Activated CD4-positive, CD25-positive, alpha-beta regulatory T cell treated with anti-CD3 and anti-CD28 coated beads, Interleukin-2, amount 50 U/mL, for 24 hours (primary cell): ENCODE data around the gene SLC8A1.

Source experiments
- ATAC-seq, 2 donors: fragments of 150-1000 bp; cut with Tn5 transposase; one replicate each; pipeline ENCODE4 v1.10.0; 2021; ENCODE audit warnings: mild to moderate bottlenecking in 1 of 2, moderate library complexity in 1 of 2

The SLC8A1 gene

DNA sequence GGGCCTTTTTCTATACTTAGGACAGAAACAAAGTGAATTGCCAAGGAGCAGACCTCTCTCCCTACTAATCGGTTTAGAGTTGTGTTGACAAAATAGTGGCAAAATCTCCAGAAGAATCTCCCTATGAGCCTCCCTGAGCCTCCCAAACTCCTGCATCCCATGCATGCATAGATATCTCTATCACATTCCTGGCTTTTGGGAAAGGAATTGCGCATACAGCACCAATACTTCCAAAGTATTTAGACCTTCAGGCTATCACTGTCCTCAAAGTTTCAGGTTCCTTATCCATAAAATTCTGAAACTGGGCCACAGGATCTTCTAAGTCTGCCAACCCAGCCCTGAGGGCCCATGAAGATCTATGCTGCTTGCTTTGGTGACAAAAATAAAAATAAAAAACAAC lies 152.1 kb downstream of the SLC8A1 start:
- ATAC-seq, result no peak

DNA sequence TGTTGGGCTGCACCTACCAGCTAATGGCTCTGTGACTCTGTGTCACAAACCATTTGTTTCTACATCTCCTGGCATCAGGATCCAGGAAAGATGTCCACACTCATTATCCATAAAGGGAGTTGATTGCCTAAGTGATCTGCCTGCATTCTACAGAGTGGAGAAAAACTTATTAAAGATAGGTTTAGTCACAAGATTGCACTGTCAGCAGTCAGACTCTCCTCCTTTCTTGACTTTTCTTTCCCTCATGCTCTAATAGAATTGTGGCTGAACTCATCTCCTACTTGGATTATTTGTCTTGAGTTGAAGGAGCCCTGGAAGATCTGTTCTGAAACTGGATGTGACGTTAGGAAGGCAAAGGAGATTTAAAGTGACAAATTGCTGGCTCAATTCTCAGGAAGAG lies 152.7 kb downstream of the SLC8A1 start:
- no peak for ATAC-seq

DNA sequence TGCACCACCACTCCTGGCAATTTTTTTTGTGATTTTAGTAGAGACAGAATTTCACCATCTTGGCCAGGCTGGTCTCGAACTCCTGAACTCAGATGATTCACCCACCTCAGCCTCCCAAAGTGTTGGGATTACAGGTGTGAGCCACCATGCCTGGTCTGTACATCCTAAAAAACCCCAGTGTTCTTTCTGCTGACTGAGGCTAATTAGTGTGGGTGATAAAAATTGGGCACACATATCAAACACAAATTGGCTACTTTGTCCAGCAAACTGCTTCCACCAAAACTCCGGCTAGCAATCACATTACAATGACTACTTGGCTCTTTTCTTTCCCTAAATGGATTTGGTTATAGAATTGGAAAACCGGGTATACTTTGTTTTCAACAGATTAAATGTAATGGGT lies 153.9 kb downstream of the SLC8A1 start:
- no peak for ATAC-seq

DNA sequence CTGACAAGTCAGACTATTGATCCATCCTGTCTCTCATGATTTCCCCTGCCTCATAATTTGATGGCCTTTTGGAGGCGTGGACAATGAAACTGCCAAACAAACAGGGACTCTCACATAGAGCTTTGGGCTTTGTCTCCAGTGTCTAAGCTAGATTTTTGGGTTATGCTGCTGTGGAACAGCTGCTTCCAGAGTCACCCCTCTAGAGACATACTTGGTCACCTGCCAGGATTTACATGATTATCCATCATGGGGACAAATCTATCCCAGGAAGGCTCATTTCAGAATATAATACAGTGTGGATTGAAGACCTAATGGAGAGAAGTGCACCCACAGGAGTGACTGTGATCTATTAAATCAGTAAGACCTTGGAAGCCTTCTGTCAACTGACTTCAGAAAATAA lies 159.6 kb downstream of the SLC8A1 start:
- ATAC-seq, result no peak

DNA sequence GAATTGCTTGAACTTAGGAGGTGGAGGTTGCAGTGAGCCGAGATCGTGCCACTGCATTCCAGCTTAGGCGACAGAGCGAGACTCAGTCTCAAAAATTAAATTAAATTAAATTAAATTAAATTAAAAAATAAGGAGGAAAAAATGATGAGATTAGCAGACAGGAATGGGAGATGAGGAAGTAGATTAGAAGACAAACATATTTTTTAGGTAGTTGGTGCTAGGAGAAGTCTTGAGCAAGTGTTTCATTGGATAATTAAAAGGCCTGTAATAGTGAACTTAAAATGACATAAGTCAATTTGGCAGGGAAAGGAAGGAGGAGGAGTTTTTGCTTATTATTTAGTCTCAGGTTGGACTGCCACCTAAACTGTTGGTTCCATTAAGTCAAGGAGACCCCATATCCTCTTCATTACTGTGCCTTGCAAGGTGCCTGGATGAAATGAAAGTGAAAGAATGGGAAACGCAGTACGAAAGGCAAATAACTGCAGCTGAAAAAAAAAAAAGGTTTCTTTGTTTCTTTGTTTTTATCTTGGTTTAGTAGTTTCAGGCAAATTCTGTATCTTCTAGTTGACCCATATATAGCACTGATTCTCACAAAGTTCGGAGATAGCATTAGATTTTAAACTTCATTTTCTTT lies 162.0 kb downstream of the SLC8A1 start:
- ATAC-seq, result no peak

DNA sequence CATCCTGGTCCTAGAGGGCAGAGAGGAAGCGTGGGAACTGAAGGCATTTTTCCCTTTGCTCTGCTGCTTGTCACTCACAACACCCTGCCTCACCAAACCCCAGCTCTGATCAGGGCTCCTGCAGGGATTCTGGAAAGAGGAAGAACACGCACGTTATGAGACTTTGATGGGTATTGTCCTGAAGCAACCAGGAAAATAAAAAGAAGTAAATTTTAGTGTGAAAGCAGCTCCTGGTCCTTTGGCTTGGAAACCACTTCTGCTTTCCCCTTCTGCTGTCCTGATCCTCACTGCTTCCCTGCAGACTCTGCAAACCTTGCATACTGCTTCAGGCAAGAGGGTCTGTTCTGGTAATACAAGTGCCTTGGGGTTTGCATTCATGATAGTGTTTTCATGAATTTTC lies 164.1 kb downstream of the SLC8A1 start:
- ATAC-seq, result no peak

DNA sequence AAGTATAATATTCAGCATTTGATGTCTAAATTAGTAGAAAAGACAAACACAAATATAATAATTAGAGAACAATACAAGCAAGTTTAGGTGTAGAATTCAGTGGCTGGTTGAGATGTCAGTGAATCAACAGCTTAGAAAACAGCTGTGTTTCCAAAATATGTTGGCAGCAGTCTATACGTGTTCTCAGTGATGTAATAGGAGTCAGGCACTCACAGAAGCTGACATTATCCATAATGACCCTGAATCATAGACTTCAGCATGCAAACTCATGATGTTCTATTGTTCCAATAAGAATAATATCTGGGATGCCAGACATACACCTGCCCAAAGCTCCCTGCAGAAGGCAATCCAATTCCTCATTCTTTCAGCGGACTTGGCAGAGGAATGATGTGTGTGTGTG lies 164.7 kb downstream of the SLC8A1 start:
- ATAC-seq, result no peak

DNA sequence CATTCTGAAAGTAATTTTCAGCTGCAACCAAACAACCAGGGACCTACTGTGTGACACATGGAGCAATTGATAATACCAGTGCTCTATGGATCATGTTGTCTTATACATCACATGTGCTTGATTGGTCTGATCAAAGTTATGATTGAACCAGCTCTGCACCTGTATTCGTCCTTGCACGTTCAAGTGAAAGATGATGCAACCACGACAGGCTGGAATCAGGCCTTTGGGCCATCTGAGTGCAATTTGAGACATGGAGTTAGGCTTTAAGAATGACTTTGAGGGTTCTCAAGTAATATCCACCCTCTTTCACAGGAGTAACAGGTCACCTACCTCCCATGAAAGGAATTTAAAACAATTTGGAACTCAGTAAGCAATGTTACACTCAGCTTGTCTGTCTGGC lies 165.2 kb downstream of the SLC8A1 start:
- no peak for ATAC-seq

DNA sequence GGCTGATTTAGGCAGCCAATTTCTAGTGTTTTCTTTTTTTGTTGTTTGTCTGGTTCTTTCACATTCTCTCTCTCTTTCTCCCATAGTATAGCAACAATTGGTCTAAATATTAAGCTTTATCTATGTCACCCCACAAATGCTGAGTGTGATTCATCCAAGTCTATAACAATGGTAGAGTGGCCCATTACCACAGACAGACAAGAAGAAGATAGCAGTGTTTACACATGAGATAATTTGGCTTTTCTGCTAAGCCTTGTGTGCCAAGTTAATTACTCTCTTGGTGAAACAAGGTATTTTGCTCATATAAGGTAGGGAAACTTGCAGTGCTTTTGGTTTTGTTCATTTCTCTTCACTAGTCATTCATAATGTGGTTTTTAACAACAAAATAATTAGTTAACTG lies 166.5 kb downstream of the SLC8A1 start:
- no peak for ATAC-seq

DNA sequence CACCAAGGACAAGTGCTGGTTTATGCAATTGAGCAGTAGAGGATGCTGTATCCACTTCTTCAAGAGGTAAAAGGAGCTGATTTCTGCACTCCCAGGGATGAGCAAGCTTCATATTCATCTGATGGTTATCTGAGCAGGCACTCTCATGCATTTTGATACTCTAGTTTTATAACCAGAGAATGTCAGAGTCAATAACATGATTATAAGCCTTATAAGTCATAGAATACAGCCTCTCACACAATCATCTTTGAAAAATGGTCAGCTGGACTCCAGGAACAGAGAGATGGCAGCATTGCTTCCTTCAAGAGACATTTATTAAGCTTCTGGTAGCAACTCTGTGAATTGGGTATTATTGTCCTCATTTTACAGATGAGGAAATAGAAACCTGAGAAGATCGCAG lies 167.1 kb downstream of the SLC8A1 start:
- no peak for ATAC-seq

DNA sequence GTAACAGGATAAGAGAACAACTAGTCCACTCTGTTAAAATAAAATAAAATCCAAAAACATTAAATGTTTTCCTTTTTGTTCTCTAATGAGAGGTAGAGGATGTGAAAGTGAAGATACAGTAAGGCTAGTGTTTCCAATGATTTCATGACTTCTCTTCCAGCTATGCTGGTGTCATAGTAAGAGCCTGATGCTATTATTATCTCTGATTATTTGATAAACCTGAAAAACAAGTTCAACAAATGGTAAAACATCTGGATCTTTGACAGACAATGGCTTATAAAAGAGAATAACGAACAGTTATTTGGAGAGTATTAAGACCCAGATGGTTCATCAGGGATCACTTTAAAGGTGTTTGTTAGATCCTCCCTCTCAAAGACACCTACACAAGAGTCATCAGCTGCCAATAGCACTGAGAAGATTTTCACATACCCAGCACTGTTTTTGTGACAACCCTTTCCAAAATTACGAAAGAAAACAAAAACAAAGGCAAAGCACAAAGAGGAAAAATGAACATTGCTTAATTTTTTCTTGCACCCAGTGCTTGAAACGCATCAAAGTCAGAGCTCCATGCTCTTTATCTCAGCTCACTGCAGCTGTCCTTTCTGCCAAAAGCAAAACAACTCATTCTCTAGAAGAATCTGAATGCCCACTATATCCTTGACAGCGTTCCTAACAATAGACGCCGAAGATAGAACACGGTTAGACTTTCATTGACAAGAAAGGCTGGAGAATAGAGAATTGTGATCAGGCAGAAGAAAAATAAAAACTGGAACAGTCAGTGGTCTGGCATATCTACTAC lies 168.6 kb downstream of the SLC8A1 start:
- no peak for ATAC-seq

DNA sequence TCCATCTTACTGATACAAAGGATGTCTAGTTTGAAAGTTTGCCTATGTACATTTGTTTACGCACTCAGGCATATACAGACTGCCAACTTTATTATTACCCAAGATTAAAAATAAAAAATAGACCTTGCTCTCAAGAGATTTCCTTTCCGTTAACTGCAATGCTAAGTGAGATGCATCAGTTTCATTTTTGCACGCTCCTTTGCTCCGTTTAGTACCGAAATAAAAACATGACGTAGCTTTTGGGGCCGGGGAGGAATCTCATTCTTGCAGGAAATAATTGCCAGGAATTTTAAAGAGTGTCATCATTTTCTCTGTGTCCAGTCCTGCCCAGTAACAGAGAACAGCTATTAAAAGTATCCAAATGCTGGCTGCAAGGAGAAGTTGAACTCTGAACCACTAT lies 169.5 kb downstream of the SLC8A1 start:
- no peak for ATAC-seq

DNA sequence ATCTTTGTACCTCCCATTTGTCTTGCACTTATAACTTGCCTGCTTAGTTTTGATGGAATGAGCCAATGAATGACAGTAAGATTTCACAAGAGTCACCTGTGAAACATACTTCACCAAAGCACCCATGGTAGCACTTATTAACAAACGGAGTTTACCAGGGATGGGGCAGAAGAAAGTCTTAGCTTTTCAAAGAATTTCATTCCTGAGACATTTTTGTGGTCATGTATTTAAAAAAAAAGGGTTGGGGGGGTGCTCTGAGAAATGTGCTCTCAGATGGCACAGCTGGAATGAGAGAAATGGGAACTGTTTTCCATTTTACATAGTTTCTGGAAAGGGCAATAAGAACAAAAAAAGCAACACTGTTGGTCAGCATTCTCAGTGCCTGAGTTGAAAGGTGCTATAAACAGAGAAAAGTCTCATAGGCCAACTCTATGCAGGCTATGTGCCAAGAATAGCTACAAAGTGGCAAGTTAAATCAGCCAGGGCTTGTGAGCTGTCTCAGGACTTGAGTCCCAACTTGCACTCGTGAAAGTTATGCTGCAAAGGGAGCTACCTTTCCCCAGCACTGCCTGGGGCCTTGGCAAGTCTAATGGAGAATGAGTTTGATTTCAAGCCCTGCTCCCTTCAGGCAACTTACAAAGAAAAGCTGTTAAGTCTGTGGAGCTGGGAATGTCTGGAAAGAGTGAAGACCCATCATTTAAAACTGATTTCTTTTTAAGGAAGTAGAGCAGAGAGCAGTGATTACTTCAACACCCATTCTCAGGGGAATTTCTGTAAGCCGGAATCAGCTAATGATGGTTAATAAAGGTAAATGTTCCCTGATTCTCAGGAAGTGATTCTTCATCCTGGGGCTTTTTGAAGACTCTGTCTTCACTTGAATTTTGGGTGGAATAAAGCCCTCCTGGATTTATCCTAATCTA lies 170.6 kb downstream of the SLC8A1 start:
- no peak for ATAC-seq

DNA sequence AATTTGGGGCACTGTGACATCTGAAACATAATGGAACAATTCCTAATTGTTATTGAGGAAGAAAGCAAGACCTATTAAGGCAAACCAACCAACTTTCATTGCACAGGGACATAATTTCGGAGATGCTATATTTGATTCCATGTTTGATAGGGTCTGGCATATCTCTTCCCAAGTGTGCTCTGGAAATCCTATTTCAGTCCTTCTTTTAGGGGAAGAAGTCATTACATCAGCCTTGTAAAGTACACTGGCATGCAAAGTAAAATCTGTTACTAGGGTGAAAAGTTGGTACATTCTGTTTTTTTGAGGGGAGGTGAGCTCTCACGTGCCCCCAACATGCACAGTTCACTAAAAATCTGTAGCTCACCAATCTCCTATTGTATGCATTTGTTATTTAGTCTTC lies 172.4 kb downstream of the SLC8A1 start:
- ATAC-seq, result no peak

DNA sequence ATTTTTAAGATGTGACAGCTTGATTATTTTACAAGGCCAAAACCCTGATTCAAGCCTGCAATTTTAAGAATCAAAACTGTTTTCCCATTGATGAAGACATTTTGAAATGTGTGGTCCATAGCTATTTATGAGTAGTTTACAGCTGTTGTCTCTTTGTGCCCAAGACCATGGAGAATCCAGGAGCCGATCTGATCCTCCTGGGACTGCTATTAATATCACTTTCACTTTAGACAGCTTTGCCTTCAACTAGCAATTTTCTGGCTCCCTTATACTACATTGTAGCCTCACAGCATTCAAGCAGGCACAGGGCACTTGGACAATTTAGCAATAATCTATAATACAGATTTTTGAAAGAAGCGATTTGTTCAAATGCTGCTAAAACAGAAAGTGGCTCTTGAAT lies 172.9 kb downstream of the SLC8A1 start:
- no peak for ATAC-seq

DNA sequence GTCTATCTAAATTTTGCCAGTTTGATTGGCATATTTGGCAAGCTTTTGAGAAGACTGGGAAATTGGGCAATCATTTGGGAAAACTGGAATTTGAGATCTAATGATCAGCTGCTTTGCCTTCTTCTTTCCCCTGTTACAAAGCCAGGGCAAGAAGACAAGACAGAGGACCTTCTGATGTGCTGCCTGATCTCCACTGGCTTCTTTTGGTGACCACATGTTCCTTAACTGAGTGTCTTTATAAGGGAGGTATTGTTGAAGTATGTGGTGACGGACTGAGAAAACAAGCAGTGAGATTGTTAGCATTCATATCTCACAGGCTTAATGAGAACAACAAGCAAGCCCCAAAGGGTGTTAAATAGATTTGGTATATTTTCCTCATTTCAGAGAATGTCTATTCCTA lies 175.8 kb downstream of the SLC8A1 start:
- no peak for ATAC-seq

DNA sequence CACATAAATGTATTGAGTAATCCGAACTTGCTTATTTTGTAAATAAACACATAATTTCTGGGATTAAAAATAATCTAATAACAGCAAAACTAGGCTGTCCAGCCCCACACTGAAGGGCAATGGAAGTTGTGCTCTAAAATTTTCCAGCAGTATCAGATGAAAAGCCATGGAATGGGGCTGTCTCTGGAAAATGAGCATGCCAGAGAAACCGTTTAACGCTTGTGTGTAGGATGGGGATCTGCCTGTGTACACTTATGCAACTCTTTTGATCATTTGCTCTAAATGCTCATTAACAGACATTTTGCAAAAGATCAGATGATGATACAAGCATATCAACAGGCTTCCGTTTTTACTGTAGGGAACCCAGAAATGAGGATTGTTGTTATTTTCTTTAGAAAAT lies 177.6 kb downstream of the SLC8A1 start:
- no peak for ATAC-seq

DNA sequence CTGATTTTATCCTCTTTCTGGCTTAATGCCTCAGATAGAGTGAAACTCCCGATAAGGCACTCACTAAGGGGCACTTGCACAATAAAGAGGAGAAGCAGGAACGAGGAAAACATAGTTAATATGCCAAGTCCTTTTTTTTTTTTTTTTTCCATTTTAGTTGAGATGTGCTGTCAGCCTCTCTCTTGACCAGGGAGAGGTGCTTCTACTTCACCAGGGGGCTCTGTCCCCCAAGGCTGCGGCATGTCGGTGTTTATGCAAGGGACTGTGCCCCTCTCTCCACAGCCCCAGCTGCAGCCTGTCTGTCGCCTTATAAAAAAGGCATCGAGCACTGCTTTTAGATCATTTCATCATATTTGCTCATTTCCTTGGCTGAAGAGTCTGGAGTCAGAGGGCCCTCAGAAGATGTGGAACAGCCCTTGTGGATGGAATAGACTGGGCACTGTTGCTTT lies 178.1 kb downstream of the SLC8A1 start:
- ATAC-seq, result no peak

DNA sequence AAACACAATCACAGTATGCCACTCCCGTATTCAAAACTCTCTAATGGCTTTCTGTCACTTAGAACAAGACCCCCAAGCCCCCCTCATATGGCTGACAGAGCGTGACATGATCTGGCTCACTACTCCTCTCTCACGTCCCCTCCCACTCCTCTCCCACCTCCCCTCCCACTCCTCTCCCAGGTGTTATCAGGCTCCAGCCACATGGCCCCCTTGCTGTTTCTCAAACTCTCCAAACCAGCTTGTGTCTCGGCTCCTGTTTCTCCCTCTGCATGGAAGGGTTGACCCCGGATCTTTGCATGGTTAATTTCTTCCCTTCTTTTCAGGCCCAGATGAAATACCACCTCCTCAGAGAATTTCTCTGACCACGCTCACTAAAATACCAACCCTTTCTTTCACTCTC lies 180.8 kb downstream of the SLC8A1 start:
- no peak for ATAC-seq

DNA sequence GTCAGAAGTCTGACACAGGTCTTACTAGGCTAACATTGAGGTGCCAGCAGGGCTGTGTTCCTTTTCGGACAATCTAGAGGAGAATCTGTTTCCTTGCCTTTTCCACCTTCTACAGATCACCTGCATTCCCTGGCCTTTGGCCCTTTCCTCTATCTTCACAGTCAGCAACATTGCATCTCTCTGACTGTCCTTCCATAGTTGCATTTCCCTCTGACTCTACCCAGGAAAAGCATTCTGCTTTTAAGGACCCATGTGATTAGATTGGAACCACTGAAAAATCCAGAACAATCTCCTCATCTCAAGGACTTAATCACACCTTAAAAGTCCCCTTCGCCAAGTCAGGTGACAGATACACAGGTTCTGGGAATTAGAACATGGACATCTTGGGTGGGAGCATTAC lies 181.5 kb downstream of the SLC8A1 start:
- no peak for ATAC-seq

DNA sequence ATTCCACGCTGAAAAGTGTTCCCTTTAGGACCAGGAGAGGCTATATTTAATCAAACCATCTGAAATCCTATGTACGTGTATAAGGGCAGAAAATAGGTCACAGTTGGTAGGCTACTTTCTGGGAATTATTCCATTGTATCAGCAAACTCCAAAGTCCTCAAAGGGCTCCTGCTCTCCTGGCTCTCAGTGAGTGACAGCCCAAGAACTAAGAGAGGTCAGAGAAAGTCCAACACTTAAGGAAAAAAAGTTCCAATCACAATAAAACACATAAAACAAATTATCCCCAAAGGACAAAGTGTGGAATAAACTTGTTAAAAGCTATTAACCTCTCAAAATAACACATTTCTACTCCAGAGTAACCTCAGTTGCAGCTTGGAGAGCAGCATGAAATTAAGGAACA lies 183.3 kb downstream of the SLC8A1 start:
- ATAC-seq, result no peak

DNA sequence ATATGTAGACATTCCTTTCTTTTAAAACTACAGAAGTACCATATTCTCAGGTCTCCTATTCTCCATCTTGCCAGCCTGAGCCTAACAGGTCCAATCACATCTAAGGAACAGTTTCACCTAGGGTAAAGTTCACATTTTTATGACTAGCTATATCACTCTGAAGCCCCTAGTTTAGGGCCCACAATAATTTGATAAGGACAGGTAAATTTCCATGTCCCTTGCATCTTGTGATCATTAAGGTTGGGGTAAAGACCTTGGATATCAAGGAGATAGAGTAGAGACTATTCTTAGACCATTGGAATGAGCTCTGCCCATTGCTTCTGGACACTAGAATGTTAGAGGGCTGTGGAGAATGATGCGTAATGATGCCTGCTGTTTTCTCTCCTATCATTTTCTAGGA lies 185.7 kb downstream of the SLC8A1 start:
- no peak for ATAC-seq

DNA sequence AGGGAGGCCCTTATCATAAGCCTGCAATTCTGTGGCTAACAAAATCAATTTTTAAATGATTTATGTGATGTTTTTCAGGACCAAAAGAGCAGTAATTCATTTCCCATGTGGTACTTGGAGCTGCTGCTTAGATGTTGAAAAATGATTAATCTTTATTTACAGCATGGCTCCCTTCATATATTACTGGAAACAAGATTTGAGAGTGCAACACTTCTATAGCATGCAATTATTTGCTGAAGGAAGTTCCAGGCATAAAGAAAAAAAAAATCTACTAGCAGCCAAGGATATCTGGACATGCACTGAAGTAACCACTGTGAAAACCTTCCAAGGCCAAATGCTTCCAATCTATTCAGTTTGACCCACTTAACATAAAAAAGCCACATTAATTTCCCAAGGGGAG lies 186.3 kb downstream of the SLC8A1 start:
- ATAC-seq, result no peak

DNA sequence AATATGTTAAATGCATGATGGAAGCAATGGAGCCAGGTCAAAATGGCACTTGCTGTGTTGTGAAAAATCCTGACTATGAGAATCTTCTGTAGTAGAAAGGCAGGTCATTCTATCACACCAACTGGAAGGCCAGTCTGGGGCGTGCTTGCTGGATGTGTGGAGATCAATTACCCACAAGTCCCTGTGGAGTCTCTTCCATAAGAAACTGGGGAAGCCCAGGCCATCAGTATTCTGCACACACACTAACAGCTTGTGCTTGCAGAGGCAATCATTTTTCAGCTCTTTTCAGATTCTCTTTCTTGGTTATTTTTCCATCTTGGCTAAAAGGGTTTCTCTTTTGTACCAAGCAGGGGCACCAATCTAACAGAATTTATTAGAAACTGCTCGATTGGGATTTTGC lies 190.8 kb downstream of the SLC8A1 start:
- no peak for ATAC-seq
